SU-DHL-6 (cell line): ENCODE results near the gene PTDSS2.

Source experiments
- CTCF ChIP-seq: fragments of 200-600 bp; sonication (generic); IDR thresholded peaks from one replicate; pipeline ENCODE4 v1.5.1; 2017; ENCODE audit warnings: antibody characterized with exemption, mild to moderate bottlenecking, low read length, moderate library complexity; ENCODE audit not compliant: insufficient read depth, poor library complexity, severe bottlenecking
- EZH2phosphoT487 ChIP-seq: fragments of 200-600 bp; sonication (generic), shearing (Covaris generic); conservative IDR thresholded peaks from 2 replicates; pipeline ENCODE4 v1.6.1; 2018; ENCODE audit warnings: mild to moderate bottlenecking, antibody characterized with exemption, low read length, moderate library complexity, mixed read lengths

- TF ChIP-seq CTCF (no peak), EZH2phosphoT487 (no peak)
Measured at GRCh38 chr11:514606-515005, 64.5 kb downstream of the PTDSS2 start.
